H9 (cell line): ENCODE results near the gene CFAP97. TPM values are rescaled to one million over a fixed set of nuclear protein-coding genes. Genes with fewer than 3 reads are reported as not detected.

Source experiments
- DNase-seq: peaks from one replicate; pipeline ENCODE4 v3.0.0-alpha.2; 2017
- H2AFZ ChIP-seq: one replicate; pipeline ENCODE4 v1.6.1; 2013; ENCODE audit warnings: mild to moderate bottlenecking, low read length, control low read depth, moderate library complexity
- H2AK5ac ChIP-seq: 2 replicates; pipeline ENCODE4 v1.6.1; 2013; ENCODE audit warnings: low read length, control low read depth, mixed read lengths; ENCODE audit not compliant: insufficient read length
- H2BK120ac ChIP-seq: one replicate; pipeline ENCODE4 v1.6.1; 2013; ENCODE audit warnings: low read depth, mild to moderate bottlenecking, low read length, control low read depth, inconsistent platforms; ENCODE audit not compliant: poor library complexity, severe bottlenecking
- H2BK12ac ChIP-seq: 2 replicates; pipeline ENCODE4 v1.6.1; 2013; ENCODE audit warnings: low read length, control low read depth, mixed read lengths, low read depth; ENCODE audit not compliant: insufficient read length
- H2BK15ac ChIP-seq: 2 replicates; pipeline ENCODE4 v1.6.1; 2013; ENCODE audit warnings: low read depth, low read length, control low read depth
- H2BK20ac ChIP-seq: one replicate; pipeline ENCODE4 v1.6.1; 2013; ENCODE audit warnings: low read depth, mild to moderate bottlenecking, low read length, control low read depth, inconsistent platforms; ENCODE audit not compliant: poor library complexity, severe bottlenecking
- H2BK5ac ChIP-seq: 2 replicates; pipeline ENCODE4 v1.6.1; 2013; ENCODE audit warnings: low read length, control low read depth, mixed read lengths; ENCODE audit not compliant: insufficient read length
- H3K14ac ChIP-seq: 2 replicates; pipeline ENCODE4 v1.6.1; 2013; ENCODE audit warnings: low read length, control low read depth; ENCODE audit not compliant: insufficient read depth
- H3K18ac ChIP-seq: 2 replicates; pipeline ENCODE4 v1.6.1; 2013; ENCODE audit warnings: low read depth, mild to moderate bottlenecking, mixed read lengths, low read length, control low read depth; ENCODE audit not compliant: insufficient read length
- H3K23ac ChIP-seq: 2 replicates; pipeline ENCODE4 v1.6.1; 2013; ENCODE audit warnings: low read length, control low read depth, mixed read lengths, low read depth; ENCODE audit not compliant: insufficient read length
- H3K23me2 ChIP-seq: 2 replicates; pipeline ENCODE4 v1.6.1; 2013; ENCODE audit warnings: low read depth, mild to moderate bottlenecking, mixed read lengths, low read length, control low read depth; ENCODE audit not compliant: insufficient read length, poor library complexity, severe bottlenecking
- H3K27ac ChIP-seq: 2 replicates; pipeline ENCODE4 v1.5.1; 2013; ENCODE audit warnings: low read length, control low read depth, mixed read lengths, low read depth; ENCODE audit not compliant: insufficient read length
- H3K27me3 ChIP-seq: 2 replicates; pipeline ENCODE4 v1.6.1; 2013; ENCODE audit warnings: low read length, control low read depth, inconsistent platforms; ENCODE audit not compliant: insufficient read depth
- H3K4ac ChIP-seq: 2 replicates; pipeline ENCODE4 v1.6.1; 2013; ENCODE audit warnings: low read depth, mild to moderate bottlenecking, control low read depth, inconsistent platforms, low read length, moderate library complexity
- H3K4me1 ChIP-seq: 2 replicates; pipeline ENCODE4 v1.6.1; 2013; ENCODE audit warnings: low read length, control low read depth, inconsistent platforms; ENCODE audit not compliant: insufficient read depth
- H3K4me2 ChIP-seq: 2 replicates; pipeline ENCODE4 v1.6.1; 2013; ENCODE audit warnings: low read length, control low read depth, mixed read lengths; ENCODE audit not compliant: insufficient read length, insufficient read depth
- H3K56ac ChIP-seq: 2 replicates; pipeline ENCODE4 v1.6.1; 2013; ENCODE audit warnings: low read depth, mild to moderate bottlenecking, mixed read lengths, low read length, control low read depth; ENCODE audit not compliant: insufficient read length
- H3K79me1 ChIP-seq: 2 replicates; pipeline ENCODE4 v1.6.1; 2013; ENCODE audit warnings: low read depth, mild to moderate bottlenecking, moderate library complexity, low read length, control low read depth, inconsistent platforms; ENCODE audit not compliant: insufficient read depth, poor library complexity, severe bottlenecking
- H3K79me2 ChIP-seq: 2 replicates; pipeline ENCODE4 v1.6.1; 2013; ENCODE audit warnings: low read length, control low read depth, inconsistent platforms; ENCODE audit not compliant: insufficient read depth
- H3K9ac ChIP-seq: 2 replicates; pipeline ENCODE4 v1.6.1; 2013; ENCODE audit warnings: low read length, control low read depth, mixed read lengths; ENCODE audit not compliant: insufficient read length; ENCODE audit errors: extremely low read depth
- H3K9me3 ChIP-seq: one replicate; pipeline ENCODE4 v1.6.1; 2013; ENCODE audit warnings: low read depth, low read length, inconsistent platforms; ENCODE audit not compliant: control insufficient read depth
- H3T11ph ChIP-seq: one replicate; pipeline ENCODE4 v1.6.1; 2013; ENCODE audit warnings: mild to moderate bottlenecking, low read length, control low read depth, inconsistent platforms
- H4K20me1 ChIP-seq: one replicate; pipeline ENCODE4 v1.6.1; 2013; ENCODE audit not compliant: control insufficient read depth, insufficient read length, insufficient read depth
- H4K5ac ChIP-seq: 2 replicates; pipeline ENCODE4 v1.6.1; 2013; ENCODE audit warnings: low read depth, mild to moderate bottlenecking, mixed read lengths, low read length, control low read depth; ENCODE audit not compliant: insufficient read length
- H4K8ac ChIP-seq: replicated peaks from 2 replicates; pipeline ENCODE4 v1.6.1; 2013; ENCODE audit warnings: low read length, control low read depth, mixed read lengths, low read depth; ENCODE audit not compliant: insufficient read length
- H4K91ac ChIP-seq: 2 replicates; pipeline ENCODE4 v1.6.1; 2013; ENCODE audit warnings: low read depth, mild to moderate bottlenecking, moderate library complexity, mixed read lengths, low read length, control low read depth; ENCODE audit not compliant: insufficient read length
- H3K27ac Mint-ChIP-seq, 3 experiments: 2 replicates in 2 of 3; 3 replicates in 1 of 3; pipeline ENCODE4 v1.8.0; 2020 to 2021; ENCODE audit warnings: mixed read lengths in 3 of 3, mild to moderate bottlenecking in 1 of 3, moderate library complexity in 1 of 3
- H3K27me3 Mint-ChIP-seq: 2 replicates; pipeline ENCODE4 v1.8.0; 2021; ENCODE audit warnings: low read depth, mild to moderate bottlenecking, moderate library complexity, mixed read lengths
- H3K36me3 Mint-ChIP-seq, 3 experiments: 2 replicates in 2 of 3; 3 replicates in 1 of 3; pipeline ENCODE4 v1.8.0; 2020 to 2021; ENCODE audit warnings: low read depth in 3 of 3, mixed read lengths in 3 of 3; ENCODE audit not compliant: insufficient read depth in 1 of 3
- H3K4me1 Mint-ChIP-seq, 2 experiments: 2 replicates each; pipeline ENCODE4 v1.8.0; 2020; ENCODE audit warnings: mixed read lengths in 2 of 2
- H3K4me3 Mint-ChIP-seq, 2 experiments: 2 replicates in 1 of 2; 3 replicates in 1 of 2; pipeline ENCODE4 v1.8.0; 2020 to 2021; ENCODE audit warnings: mild to moderate bottlenecking in 2 of 2, mixed read lengths in 2 of 2, moderate library complexity in 1 of 2
- H3K9me3 Mint-ChIP-seq, 2 experiments: 2 replicates in 1 of 2; 3 replicates in 1 of 2; pipeline ENCODE4 v1.8.0; 2020; ENCODE audit warnings: mild to moderate bottlenecking in 2 of 2, mixed read lengths in 2 of 2, moderate library complexity in 1 of 2
- CTCF ChIP-seq: fragments of 200-600 bp; sonication (generic); conservative IDR thresholded peaks from 3 replicates; pipeline ENCODE4 v1.8.0; 2021; ENCODE audit warnings: antibody characterized with exemption, mild to moderate bottlenecking
- WGBS: extraction: QIAGEN DNeasy Blood & Tissue Kit; methylation state at CpG from one replicate; pipeline ENCODE4 v1.1.7; 2013; ENCODE audit warnings: missing lambda C conversion rate, low lambda C conversion rate, mixed read lengths; ENCODE audit not compliant: insufficient read length; ENCODE audit errors: extremely low coverage; 5-methylcytosine and 5-hydroxymethylcytosine counted together
- total RNA-seq: library from RNA; stranded (reverse); gene quantifications from 2 replicates; pipeline ENCODE4 v1.2.1, GENCODE V29; 2021

The CFAP97 gene
- total RNA-seq, 1 experiment from 2014 or later = 39.3 TPM

- peaks cover 3 to 6% (median 6%) of the 10 kb centered on the region in 3 experiments; a peak in 5 of 7 replicates for H3K36me3 Mint-ChIP-seq
- 100% methylated on average over 1 of the region's 2 CpGs for WGBS
- Histone ChIP-seq H3K9me3 (no peaks in the 10 kb centered on the region), H3T11ph (no peak overlapping the region), H4K5ac (no peak overlapping the region), H2BK15ac (no peak overlapping the region), H3K4me2 (no peak overlapping the region), H2AFZ (no peak overlapping the region), H2BK120ac (no peak overlapping the region), H4K20me1 (no peaks in the 10 kb centered on the region), H3K4ac (no peak overlapping the region), H4K91ac (no peak overlapping the region), H3K4me1 (peaks cover 3% of the 10 kb centered on the region; the same call in 1 of the 2 replicates), H3K23me2 (no peaks in the 10 kb centered on the region), H3K79me1 (no peaks in the 10 kb centered on the region), H2BK12ac (no peak overlapping the region), H3K18ac (no peak overlapping the region), H3K9ac (no peak overlapping the region), H3K27ac (no peak overlapping the region), H4K8ac (no peak overlapping the region), H3K79me2 (no peaks in the 10 kb centered on the region), H3K27me3 (no peaks in the 10 kb centered on the region), H3K56ac (no peak overlapping the region), H2BK5ac (no peak overlapping the region), H3K23ac (no peak overlapping the region), H3K14ac (no peak overlapping the region), H2AK5ac (no peak overlapping the region), H2BK20ac (no peak overlapping the region)
- DNase-seq = no peak
- H3K4me1 Mint-ChIP-seq = peaks cover 44 to 64% of the 10 kb centered on the region in 2 experiments
- no peak overlapping the region for H3K4me3 Mint-ChIP-seq
- peaks cover 4 to 9% of the 10 kb centered on the region in 2 experiments for H3K9me3 Mint-ChIP-seq
- no peaks in the 10 kb centered on the region for H3K27me3 Mint-ChIP-seq
- H3K27ac Mint-ChIP-seq = no peak overlapping the region
- TF ChIP-seq CTCF = no peak
Measured at GRCh38 chr4:185113340-185113739, 90.5 kb downstream of the CFAP97 start.
